Activated CD8-positive, alpha-beta T cell treated with anti-CD3 and anti-CD28 coated beads, Interleukin-2, amount 10 ng/mL, durations not matched to agents 7 days and 5 days (primary cell): ENCODE results near the gene SEMA4D. TPM values are rescaled to one million over a fixed set of nuclear protein-coding genes. Genes with fewer than 3 reads are reported as not detected.

Source experiments
- ATAC-seq: fragments of 150-1000 bp; cut with Tn5 transposase; one replicate; pipeline ENCODE4 v1.10.0; 2021; ENCODE audit warnings: moderate library complexity
- CTCF ChIA-PET: fragments of 350-600 bp; sonication (Branson Sonifier 250); formaldehyde crosslinking; loops from one replicate; lab custom pipeline; 2021; ENCODE audit warnings: antibody characterized with exemption; lab: Charles Lee
- POLR2A ChIA-PET: fragments of 350-600 bp; sonication (Branson Sonifier 250); formaldehyde crosslinking; loops from one replicate; lab custom pipeline; 2021; ENCODE audit warnings: antibody characterized with exemption; lab: Charles Lee
- DNase-seq: peaks from one replicate; pipeline ENCODE4 v3.0.0-alpha.2; 2020
- H3K27ac Mint-ChIP-seq: one replicate; pipeline ENCODE4 v1.8.0; 2021; ENCODE audit warnings: mild to moderate bottlenecking, mixed read lengths
- H3K27me3 Mint-ChIP-seq: one replicate; pipeline ENCODE4 v1.8.0; 2021; ENCODE audit warnings: low read depth, mixed read lengths
- H3K36me3 Mint-ChIP-seq: one replicate; pipeline ENCODE4 v1.8.0; 2021; ENCODE audit warnings: low read depth, mixed read lengths
- H3K4me1 Mint-ChIP-seq: one replicate; pipeline ENCODE4 v1.8.0; 2021; ENCODE audit warnings: low read depth, mixed read lengths
- H3K4me3 Mint-ChIP-seq: one replicate; pipeline ENCODE4 v1.8.0; 2021; ENCODE audit warnings: mild to moderate bottlenecking, mixed read lengths
- H3K9me3 Mint-ChIP-seq: one replicate; pipeline ENCODE4 v1.8.0; 2022; ENCODE audit warnings: mixed read lengths; ENCODE audit not compliant: insufficient read depth
- total RNA-seq, 2 experiments: library from RNA; stranded (reverse); gene quantifications; one replicate each; pipeline ENCODE4 v1.2.3, GENCODE V29; 2021

The SEMA4D gene
- total RNA-seq, 2 experiments from 2014 or later = 314 to 321 TPM

- POLR2A ChIA-PET = interaction anchor here (1.3 to 1.9 kb wide), 2 partner anchors 30 to 83 kb away, joined by 4 to 5 read pairs; no protein-coding TSS in a partner anchor
- ATAC-seq (no peak), DNase-seq (no peak)
- peaks cover 98% of the 10 kb centered on the region for H3K4me1 Mint-ChIP-seq
- H3K27me3 Mint-ChIP-seq = no peaks in the 10 kb centered on the region
- CTCF ChIA-PET = interaction anchor here (0.9 to 1.6 kb wide), 3 partner anchors 9 to 36 kb away, joined by 3 to 9 read pairs (median 4); no protein-coding TSS in a partner anchor
- peaks cover 88% of the 10 kb centered on the region for H3K36me3 Mint-ChIP-seq
- H3K9me3 Mint-ChIP-seq = no peaks in the 10 kb centered on the region
- H3K4me3 Mint-ChIP-seq = no peak overlapping the region
- peak overlapping the region; percentile 96 for H3K27ac Mint-ChIP-seq
Observed at GRCh38 chr9:89465726-89466308, 32.1 kb downstream of the SEMA4D start.

- DNase-seq (no peak), ATAC-seq (no peak)
- CTCF ChIA-PET = interaction anchor here (0.9 to 1.6 kb wide), 3 partner anchors 9 to 35 kb away, joined by 3 to 9 read pairs (median 4); no protein-coding TSS in a partner anchor
- Mint-ChIP-seq H3K27me3 (no peaks in the 10 kb centered on the region), H3K4me1 (peaks cover 98% of the 10 kb centered on the region), H3K4me3 (peak overlapping the region; percentile 81), H3K27ac (peak overlapping the region; percentile 96), H3K9me3 (no peaks in the 10 kb centered on the region), H3K36me3 (peaks cover 87% of the 10 kb centered on the region)
- POLR2A ChIA-PET = interaction anchor here (1.0 to 1.9 kb wide), 3 partner anchors 14 to 84 kb away, joined by 4 to 5 read pairs (median 4); no protein-coding TSS in a partner anchor
Observed at GRCh38 chr9:89465001-89465451, 32.9 kb downstream of the SEMA4D start.

GRCh38 chr9:89464300-89464901 is 33.5 kb downstream of the SEMA4D start:
- peak; percentile 56 for DNase-seq
- no peaks in the 10 kb centered on the region for H3K9me3 Mint-ChIP-seq
- peaks cover 87% of the 10 kb centered on the region for H3K36me3 Mint-ChIP-seq
- ChIA-PET CTCF (interaction anchor here (1.6 to 2.1 kb wide), 2 partner anchors 35 kb away, joined by 8 to 9 read pairs; no protein-coding TSS in a partner anchor), POLR2A (interaction anchor here (1.0 to 1.9 kb wide), 3 partner anchors 14 to 84 kb away, joined by 4 to 5 read pairs (median 4); no protein-coding TSS in a partner anchor)
- peak; percentile 22 for ATAC-seq
- H3K4me1 Mint-ChIP-seq = peaks cover 98% of the 10 kb centered on the region
- H3K27ac Mint-ChIP-seq = peak overlapping the region; percentile 96
- H3K4me3 Mint-ChIP-seq = peak overlapping the region; percentile 81
- H3K27me3 Mint-ChIP-seq = no peaks in the 10 kb centered on the region

- Mint-ChIP-seq H3K4me1 (peaks cover 98% of the 10 kb centered on the region), H3K4me3 (peak overlapping the region; percentile 26), H3K27ac (peak overlapping the region; percentile 96), H3K27me3 (no peaks in the 10 kb centered on the region), H3K9me3 (no peaks in the 10 kb centered on the region), H3K36me3 (peaks cover 86% of the 10 kb centered on the region)
- ATAC-seq = no peak
- CTCF ChIA-PET = interaction anchor here (0.9 to 2.1 kb wide), 5 partner anchors 32 to 86 kb away, joined by 3 to 9 read pairs (median 7); no protein-coding TSS in a partner anchor
- POLR2A ChIA-PET = interaction anchor here (0.7 to 1.3 kb wide), 4 partner anchors 16 to 60 kb away, joined by 3 to 4 read pairs (median 3); no protein-coding TSS in a partner anchor
- no peak for DNase-seq
Observed at GRCh38 chr9:89462817-89463683, 34.9 kb downstream of the SEMA4D start.

- peak overlapping the region; percentile 96 for H3K27ac Mint-ChIP-seq
- peaks cover 84% of the 10 kb centered on the region for H3K36me3 Mint-ChIP-seq
- CTCF ChIA-PET = interaction anchor here (0.9 to 2.9 kb wide), 6 partner anchors 8 to 87 kb away, joined by 3 to 9 read pairs (median 8); no protein-coding TSS in a partner anchor
- H3K4me3 Mint-ChIP-seq = peak overlapping the region; percentile 26
- no peak for ATAC-seq
- H3K9me3 Mint-ChIP-seq = no peaks in the 10 kb centered on the region
- no peak for DNase-seq
- peaks cover 98% of the 10 kb centered on the region for H3K4me1 Mint-ChIP-seq
- H3K27me3 Mint-ChIP-seq = no peaks in the 10 kb centered on the region
- POLR2A ChIA-PET = interaction anchor here (1.2 to 1.3 kb wide), 2 partner anchors 17 to 61 kb away, joined by 3 to 4 read pairs; no protein-coding TSS in a partner anchor
Observed at GRCh38 chr9:89462199-89462598, 35.7 kb downstream of the SEMA4D start.

- DNase-seq = no peak
- Mint-ChIP-seq H3K27ac (peak overlapping the region; percentile 96), H3K9me3 (no peaks in the 10 kb centered on the region), H3K27me3 (no peaks in the 10 kb centered on the region), H3K4me1 (peaks cover 98% of the 10 kb centered on the region), H3K4me3 (no peak overlapping the region), H3K36me3 (peaks cover 84% of the 10 kb centered on the region)
- POLR2A ChIA-PET = no interaction called here
- no peak for ATAC-seq
- CTCF ChIA-PET = interaction anchor here (1.9 to 2.9 kb wide), 4 partner anchors 9 to 88 kb away, joined by 6 to 9 read pairs (median 8); no protein-coding TSS in a partner anchor
Observed at GRCh38 chr9:89461265-89461664, 36.6 kb downstream of the SEMA4D start.

- H3K4me3 Mint-ChIP-seq = no peak overlapping the region
- DNase-seq (no peak), ATAC-seq (no peak)
- H3K27ac Mint-ChIP-seq = peak overlapping the region; percentile 96
- POLR2A ChIA-PET = no interaction called here
- peaks cover 98% of the 10 kb centered on the region for H3K4me1 Mint-ChIP-seq
- CTCF ChIA-PET = interaction anchor here (1.9 to 2.9 kb wide), 4 partner anchors 10 to 88 kb away, joined by 6 to 9 read pairs (median 8); no protein-coding TSS in a partner anchor
- H3K36me3 Mint-ChIP-seq = peaks cover 84% of the 10 kb centered on the region
- H3K27me3 Mint-ChIP-seq = no peaks in the 10 kb centered on the region
- no peaks in the 10 kb centered on the region for H3K9me3 Mint-ChIP-seq
Observed at GRCh38 chr9:89460551-89460950, 37.4 kb downstream of the SEMA4D start.

- Mint-ChIP-seq H3K36me3 (peaks cover 87% of the 10 kb centered on the region), H3K27me3 (no peaks in the 10 kb centered on the region), H3K4me3 (no peak overlapping the region), H3K27ac (peak overlapping the region; percentile 96), H3K9me3 (no peaks in the 10 kb centered on the region), H3K4me1 (peaks cover 98% of the 10 kb centered on the region)
- DNase-seq = no peak
- POLR2A ChIA-PET = no interaction called here
- CTCF ChIA-PET = interaction anchor here (1.1 to 2.5 kb wide), 3 partner anchors 10 to 90 kb away, joined by 3 to 9 read pairs (median 8); no protein-coding TSS in a partner anchor
- ATAC-seq = no peak
Observed at GRCh38 chr9:89458768-89459496, 39.0 kb downstream of the SEMA4D start.

GRCh38 chr9:89457376-89457855 is 40.5 kb downstream of the SEMA4D start:
- Mint-ChIP-seq H3K36me3 (peaks cover 85% of the 10 kb centered on the region), H3K27me3 (no peaks in the 10 kb centered on the region), H3K4me1 (peaks cover 96% of the 10 kb centered on the region), H3K4me3 (peak overlapping the region; percentile 68), H3K9me3 (no peaks in the 10 kb centered on the region), H3K27ac (peak overlapping the region; percentile 96)
- no peak for ATAC-seq
- CTCF ChIA-PET = interaction anchor here (1.0 to 3.3 kb wide), 8 partner anchors 13 to 132 kb away, joined by 3 to 28 read pairs (median 4); no protein-coding TSS in a partner anchor
- POLR2A ChIA-PET = interaction anchor here (0.8 to 2.1 kb wide), 7 partner anchors 11 to 91 kb away, joined by 3 to 10 read pairs (median 3); no protein-coding TSS in a partner anchor
- DNase-seq = no peak

GRCh38 chr9:89455356-89455824 is 42.5 kb downstream of the SEMA4D start:
- POLR2A ChIA-PET = interaction anchor here (0.6 to 1.8 kb wide), 6 partner anchors 29 to 94 kb away, joined by 3 to 6 read pairs (median 3); no protein-coding TSS in a partner anchor

More at GRCh38 chr9:89455356-89455824, 42.5 kb downstream of the SEMA4D start:
- Mint-ChIP-seq H3K4me1 (peaks cover 97% of the 10 kb centered on the region), H3K9me3 (no peaks in the 10 kb centered on the region), H3K27me3 (no peaks in the 10 kb centered on the region), H3K27ac (peak overlapping the region; percentile 96), H3K36me3 (peaks cover 86% of the 10 kb centered on the region), H3K4me3 (peak overlapping the region; percentile 68)
- ATAC-seq (peak; percentile 55), DNase-seq (peak; percentile 66)
- CTCF ChIA-PET = interaction anchor here (0.8 to 3.3 kb wide), 4 partner anchors 15 to 138 kb away, joined by 3 to 28 read pairs (median 6); no protein-coding TSS in a partner anchor
